IMR-90 (cell line): ENCODE measurements around the gene PARVB.

Experiments
- CEBPB ChIP-seq: IDR thresholded peaks from 2 replicates; pipeline ENCODE4 v1.6.1; 2012; ENCODE audit warnings: low read depth, low read length, improper control_type of control experiment
- CTCF ChIP-seq: conservative IDR thresholded peaks from 2 replicates; pipeline ENCODE4 v1.5.1; 2012; ENCODE audit warnings: mild to moderate bottlenecking, low read depth, low read length, improper control_type of control experiment
- ELK1 ChIP-seq: fragments of 150-350 bp; IDR thresholded peaks from 2 replicates; pipeline ENCODE4 v1.6.1; 2016; ENCODE audit warnings: low read depth, mild to moderate bottlenecking, low read length, moderate library complexity, borderline replicate concordance
- FOS ChIP-seq: fragments of 150-350 bp; IDR thresholded peaks from 2 replicates; pipeline ENCODE4 v1.6.1; 2016; ENCODE audit warnings: low read depth, low read length
- POLR2A ChIP-seq: IDR thresholded peaks from 2 replicates; pipeline ENCODE4 v1.6.1; 2012; ENCODE audit warnings: mild to moderate bottlenecking, low read depth, low read length
- RAD21 ChIP-seq: IDR thresholded peaks from 2 replicates; pipeline ENCODE4 v1.6.1; 2012; ENCODE audit warnings: low read length, improper control_type of control experiment
- RFX5 ChIP-seq: IDR thresholded peaks from 2 replicates; pipeline ENCODE4 v1.8.0; 2012; ENCODE audit warnings: low read depth, mild to moderate bottlenecking, low read length, moderate library complexity

- TF ChIP-seq CTCF: no peak
- no peak for TF ChIP-seq RFX5
- TF ChIP-seq ELK1: no peak
- no peak for TF ChIP-seq FOS
- TF ChIP-seq RAD21: no peak
- TF ChIP-seq CEBPB: no peak
- TF ChIP-seq POLR2A: no peak
Measured at GRCh38 chr22:44131989-44132685, 108.0 kb downstream of the PARVB start.
